HG03039 (cell line): Measurements from ENCODE around the gene INPP5A.
"Not testable (repeated sequence)": the region's sequence is repeated elsewhere in the genome, so short reads cannot be mapped to it uniquely, and the experiment has no call there.

Experiments used
- ATAC-seq: cut with Tn5 transposase; IDR thresholded peaks from one replicate; pipeline ENCODE4 v1.9.1; 2021; ENCODE audit warnings: mild to moderate bottlenecking, moderate library complexity; ENCODE audit not compliant: unreplicated experiment

The INPP5A gene

GRCh38 chr10:132770061-132771021 lies 232.8 kb downstream of the INPP5A start:
- no peak for ATAC-seq

- not testable (repeated sequence) for ATAC-seq
These were observed 235.2 kb downstream of the INPP5A start for GRCh38 chr10:132772816-132773215.

- ATAC-seq = no peak
These were observed 236.8 kb downstream of the INPP5A start for GRCh38 chr10:132774181-132774901.

GRCh38 chr10:132774902-132775863 lies 237.6 kb downstream of the INPP5A start:
- ATAC-seq = no peak

- no peak for ATAC-seq
These were observed 238.6 kb downstream of the INPP5A start for GRCh38 chr10:132776186-132776585.

GRCh38 chr10:132776821-132777220 lies 239.2 kb downstream of the INPP5A start:
- ATAC-seq = no peak

- ATAC-seq = no peak
These were observed 239.9 kb downstream of the INPP5A start for GRCh38 chr10:132777441-132777840.

- ATAC-seq = no peak
These were observed 242.1 kb downstream of the INPP5A start for GRCh38 chr10:132779549-132780294.

DNA sequence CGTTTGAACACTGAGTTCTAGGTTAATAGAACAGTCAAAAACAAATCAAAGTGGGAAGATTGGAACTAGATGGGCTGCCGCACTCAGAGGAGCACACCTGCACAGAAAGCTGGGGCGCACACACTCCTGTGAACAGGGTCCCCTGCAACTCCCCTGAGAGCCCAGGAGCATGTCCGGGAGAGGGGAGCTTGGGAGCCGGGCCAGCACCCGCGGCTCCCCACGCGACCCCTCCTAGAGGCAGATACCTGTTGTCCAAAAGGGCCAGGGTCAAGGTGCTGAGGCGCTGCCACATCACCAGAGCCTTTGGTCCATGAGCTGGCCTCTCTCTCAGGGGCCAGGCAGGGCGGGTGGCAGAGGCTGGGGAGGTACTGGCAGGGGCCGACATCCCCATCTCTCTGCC lies 242.8 kb downstream of the INPP5A start:
- ATAC-seq = no peak

- no peak for ATAC-seq
These were observed 244.0 kb downstream of the INPP5A start for GRCh38 chr10:132781556-132781955.

DNA sequence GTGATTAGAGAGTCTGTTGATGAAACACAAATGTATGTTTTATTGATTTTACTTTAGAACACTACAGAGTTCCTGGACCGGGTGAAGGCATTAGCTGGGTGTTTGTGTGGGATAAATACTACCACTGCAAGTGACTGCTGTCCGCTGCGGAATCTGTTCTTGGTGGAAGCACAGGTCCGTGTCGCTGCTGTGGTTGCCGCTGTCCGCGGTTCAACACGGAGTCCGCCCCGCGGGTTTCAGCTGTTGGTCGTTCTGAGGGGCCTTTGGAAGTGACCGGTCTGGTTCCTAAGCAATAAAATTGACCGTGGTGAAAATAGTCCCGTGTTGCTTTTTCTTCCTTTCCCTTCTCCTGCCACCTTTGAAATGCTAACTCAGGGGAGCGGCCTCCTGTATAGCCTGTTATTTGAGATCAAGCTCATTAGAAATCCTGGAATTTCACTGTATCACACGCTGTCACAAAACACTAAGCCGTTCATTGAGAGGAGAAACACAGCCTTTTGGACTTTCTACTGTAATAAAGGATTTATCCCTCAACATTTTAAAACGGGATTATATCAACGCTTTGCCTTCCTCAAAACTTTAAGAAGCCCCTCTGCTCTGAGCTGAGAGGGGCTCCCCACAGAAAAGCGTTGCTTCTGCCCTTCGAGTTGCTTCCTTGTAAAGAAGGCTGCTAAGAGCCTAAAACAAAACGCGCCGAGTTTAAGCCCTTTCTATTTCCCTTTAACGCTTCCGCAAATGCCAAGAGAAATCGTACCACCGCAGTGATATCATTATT lies 245.8 kb downstream of the INPP5A start:
- ATAC-seq = no peak

- ATAC-seq = no peak
These were observed 246.6 kb downstream of the INPP5A start for GRCh38 chr10:132783940-132784865.

DNA sequence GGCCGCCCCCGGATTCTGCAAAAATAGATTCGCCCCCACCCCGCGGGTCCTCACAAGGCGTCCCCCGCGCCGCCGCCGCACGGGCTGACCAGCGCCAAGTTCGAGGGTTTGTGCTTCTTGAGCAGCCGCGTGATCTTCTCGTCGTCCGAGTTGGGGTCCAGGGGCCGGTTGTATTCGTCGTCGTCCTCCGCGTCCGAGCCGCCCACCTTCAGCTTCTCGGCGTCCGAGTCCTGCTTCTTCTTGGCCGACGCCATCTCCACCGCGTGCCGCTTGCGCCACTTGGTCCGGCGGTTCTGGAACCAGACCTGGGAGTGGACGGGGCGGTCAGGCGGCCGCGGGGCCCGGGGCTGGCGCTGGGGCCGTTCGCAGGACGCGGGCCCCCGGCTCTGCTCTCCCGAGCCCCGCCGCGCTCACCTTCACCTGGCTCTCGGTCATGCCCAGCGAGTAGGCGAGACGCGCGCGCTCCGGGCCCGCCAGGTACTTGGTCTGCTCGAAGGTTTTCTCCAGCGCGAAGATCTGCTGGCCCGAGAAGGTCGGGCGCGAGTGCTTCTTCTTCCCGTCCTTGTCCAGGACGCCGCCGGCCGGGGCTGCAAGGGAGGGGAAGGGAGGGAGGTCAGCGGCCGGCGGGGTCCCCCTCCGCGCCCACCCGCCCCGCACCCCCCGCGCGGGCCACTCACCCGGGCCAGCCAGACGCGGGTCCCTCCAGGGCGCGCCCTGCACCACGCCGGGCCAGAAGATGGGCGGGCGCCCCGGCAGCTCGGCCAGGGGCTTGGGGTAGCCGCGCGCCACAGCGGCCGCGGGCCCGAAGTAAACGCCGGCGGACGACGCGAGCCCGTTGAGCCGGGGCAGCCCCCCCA lies 247.5 kb downstream of the INPP5A start:
- no peak for ATAC-seq

DNA sequence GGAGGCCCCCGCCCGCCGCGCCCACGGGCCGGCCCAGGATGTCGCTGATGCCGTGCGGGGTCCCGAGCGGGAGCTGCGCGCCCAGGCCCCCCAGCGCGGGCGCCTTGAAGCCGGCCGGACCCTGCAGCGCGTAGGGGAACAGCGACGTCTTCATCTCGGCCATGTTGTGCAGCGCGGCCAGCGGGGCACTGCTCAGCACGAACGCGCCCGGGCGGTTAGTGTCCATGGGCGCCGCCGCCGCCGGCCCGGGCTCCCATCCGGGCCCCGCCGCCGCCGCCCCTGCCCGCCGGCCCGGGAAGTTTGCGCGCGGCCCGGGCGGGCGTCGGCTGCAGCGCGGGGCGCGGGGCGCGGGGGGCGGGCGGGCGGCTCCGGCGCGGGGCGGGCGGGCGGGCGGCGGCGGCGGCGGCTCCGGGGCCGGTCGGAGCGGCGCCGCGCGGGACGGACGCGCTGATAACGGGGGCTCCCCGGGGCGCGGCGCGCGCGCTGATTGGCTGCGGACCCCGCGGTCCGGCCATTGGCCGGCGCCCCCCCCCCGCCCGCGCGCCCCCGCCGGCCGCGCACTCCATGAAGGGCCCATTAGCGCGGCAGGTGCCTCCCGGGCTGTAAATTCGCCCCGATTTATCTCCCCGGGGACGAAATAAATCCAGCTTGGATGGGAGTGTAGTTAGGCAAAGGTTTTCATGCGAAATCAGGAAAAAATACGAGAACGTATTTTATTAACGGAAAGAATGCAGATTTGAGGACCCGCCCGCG lies 248.3 kb downstream of the INPP5A start, which contains the start of gene NKX6-2:
TSS of gene NKX6-2 (minus strand) at position 425 of the 753 bp plus-strand sequence. CDS start at position 226, 199 bp downstream.
- ATAC-seq = no peak

- ATAC-seq = no peak
These were observed 248.9 kb downstream of the INPP5A start for GRCh38 chr10:132786476-132786883.

- ATAC-seq = no peak
These were observed 249.4 kb downstream of the INPP5A start for GRCh38 chr10:132786884-132787494.
